SK-N-SH treated with all-trans-retinoic acid at 6 μM for 48 hours (cell line): ENCODE results near the gene TRIM17.

Experiments used
- ATAC-seq: fragments of 200-7000 bp; cut with Tn5 transposase; 3 replicates; pipeline ENCODE4 v1.9.1; 2020; ENCODE audit warnings: mild to moderate bottlenecking, moderate library complexity
- ARNTL ChIP-seq: fragments of 450-650 bp; formaldehyde crosslinking; IDR thresholded peaks from 2 replicates; pipeline ENCODE4 v1.5.0; 2020; ENCODE audit warnings: low read depth, mild to moderate bottlenecking, moderate library complexity, borderline replicate concordance
- ESRRG ChIP-seq: fragments of 250-450 bp; sonication (Bioruptor Pico); IDR thresholded peaks from 2 replicates; pipeline ENCODE4 v1.6.1; 2021; ENCODE audit warnings: mild to moderate bottlenecking
- GLIS3 ChIP-seq: fragments of 250-450 bp; sonication (Bioruptor Pico); IDR thresholded peaks from 2 replicates; pipeline ENCODE4 v1.5.0; 2020; ENCODE audit warnings: mild to moderate bottlenecking, moderate library complexity
- ISL1 ChIP-seq: fragments of 250-450 bp; sonication (Bioruptor Pico); IDR thresholded peaks from 2 replicates; pipeline ENCODE4 v2.1.2; 2022; ENCODE audit warnings: mild to moderate bottlenecking, moderate library complexity
- OSR1 ChIP-seq: fragments of 250-450 bp; sonication (Bioruptor Pico); IDR thresholded peaks from 2 replicates; pipeline ENCODE4 v1.8.0; 2022; ENCODE audit warnings: moderate library complexity, mild to moderate bottlenecking, inconsistent platforms
- PPARA ChIP-seq: fragments of 250-450 bp; sonication (Bioruptor Pico); IDR thresholded peaks from 2 replicates; pipeline ENCODE4 v1.5.0; 2020; ENCODE audit warnings: mild to moderate bottlenecking, borderline replicate concordance
- RARB ChIP-seq: fragments of 250-450 bp; sonication (Bioruptor Pico); IDR thresholded peaks from 2 replicates; pipeline ENCODE4 v1.8.0; 2021; ENCODE audit warnings: mild to moderate bottlenecking, moderate library complexity
- SNAI2 ChIP-seq: fragments of 250-450 bp; sonication (Bioruptor Pico); IDR thresholded peaks from 2 replicates; pipeline ENCODE4 v1.5.0; 2020; ENCODE audit warnings: mild to moderate bottlenecking, moderate library complexity
- TCF4 ChIP-seq: fragments of 250-450 bp; sonication (Bioruptor Pico); IDR thresholded peaks from 2 replicates; pipeline ENCODE4 v1.8.0; 2021; ENCODE audit warnings: mild to moderate bottlenecking, moderate library complexity, borderline replicate concordance
- TOX ChIP-seq: fragments of 250-450 bp; sonication (Bioruptor Pico); IDR thresholded peaks from 2 replicates; pipeline ENCODE4 v1.8.0; 2021; ENCODE audit warnings: mild to moderate bottlenecking, moderate library complexity, borderline replicate concordance
- ZC3H10 ChIP-seq: fragments of 250-450 bp; sonication (Bioruptor Pico); IDR thresholded peaks from 2 replicates; pipeline ENCODE4 v1.5.1; 2021; ENCODE audit warnings: mild to moderate bottlenecking, moderate library complexity
- ZFP3 ChIP-seq: fragments of 250-450 bp; sonication (Bioruptor Pico); IDR thresholded peaks from 2 replicates; pipeline ENCODE4 v1.5.0; 2020; ENCODE audit warnings: mild to moderate bottlenecking, moderate library complexity
- ZFP30 ChIP-seq: fragments of 450-650 bp; formaldehyde crosslinking; IDR thresholded peaks from 2 replicates; pipeline ENCODE4 v1.5.0; 2022; ENCODE audit warnings: mild to moderate bottlenecking, moderate library complexity
- ZNF565 ChIP-seq: fragments of 450-650 bp; formaldehyde crosslinking; conservative IDR thresholded peaks from 2 replicates; pipeline ENCODE4 v1.5.0; 2020; ENCODE audit warnings: low read depth, mild to moderate bottlenecking, moderate library complexity
- ZNF70 ChIP-seq: fragments of 450-650 bp; formaldehyde crosslinking; IDR thresholded peaks from 2 replicates; pipeline ENCODE4 v1.5.0; 2020; ENCODE audit warnings: mild to moderate bottlenecking, moderate library complexity
- TF ChIP-seq, protein P1 (sequence below): fragments of 250-450 bp; sonication (Bioruptor Pico); IDR thresholded peaks from 2 replicates; pipeline ENCODE4 v1.8.0; 2021; ENCODE audit warnings: low read depth, mild to moderate bottlenecking, moderate library complexity, borderline replicate concordance
- TF ChIP-seq, protein P2 (sequence below): fragments of 250-450 bp; sonication (Bioruptor Pico); IDR thresholded peaks from 2 replicates; pipeline ENCODE4 v1.8.0; 2020; ENCODE audit warnings: mild to moderate bottlenecking, moderate library complexity, borderline replicate concordance
- TF ChIP-seq, protein P3 (sequence below): fragments of 250-450 bp; sonication (Bioruptor Pico); IDR thresholded peaks from 2 replicates; pipeline ENCODE4 v1.5.1; 2020; ENCODE audit warnings: low read depth, mild to moderate bottlenecking, moderate library complexity
- TF ChIP-seq, protein P4 (sequence below): fragments of 250-450 bp; sonication (Bioruptor Pico); IDR thresholded peaks from 2 replicates; pipeline ENCODE4 v1.5.1; 2021; ENCODE audit warnings: mild to moderate bottlenecking, moderate library complexity
- TF ChIP-seq, protein P5 (sequence below): fragments of 250-450 bp; sonication (Bioruptor Pico); IDR thresholded peaks from 2 replicates; pipeline ENCODE4 v1.5.0; 2020; ENCODE audit warnings: mild to moderate bottlenecking, moderate library complexity

Gene TRIM17

DNA sequence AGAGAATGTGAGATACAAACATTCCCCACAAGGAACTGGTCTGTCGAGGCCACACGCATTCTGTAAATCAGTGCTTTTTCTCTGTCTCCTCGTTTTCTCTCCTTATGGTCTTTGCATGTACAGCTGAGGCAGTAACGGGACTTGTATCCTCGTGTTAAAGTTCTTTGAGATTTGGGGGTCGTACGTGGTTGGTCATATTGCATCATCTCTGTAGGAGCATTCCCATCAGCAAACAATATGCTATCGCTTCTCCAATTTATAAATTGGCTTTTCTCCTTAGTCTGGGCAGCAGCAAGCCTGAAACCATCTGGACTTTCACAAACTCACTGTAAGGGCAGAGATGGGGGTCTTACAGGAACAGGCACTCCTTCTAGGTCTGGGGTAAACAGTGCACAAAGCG, 13.0 kb upstream of the TRIM17 start:
- no peak for ATAC-seq
- no peak for TF ChIP-seq ZNF70 (CRISPR knock-in tag)
- TF ChIP-seq RARB = no peak
- TF ChIP-seq TCF4 (CRISPR knock-in tag) = no peak
- TF ChIP-seq, all 23 proteins: peak for 0

DNA sequence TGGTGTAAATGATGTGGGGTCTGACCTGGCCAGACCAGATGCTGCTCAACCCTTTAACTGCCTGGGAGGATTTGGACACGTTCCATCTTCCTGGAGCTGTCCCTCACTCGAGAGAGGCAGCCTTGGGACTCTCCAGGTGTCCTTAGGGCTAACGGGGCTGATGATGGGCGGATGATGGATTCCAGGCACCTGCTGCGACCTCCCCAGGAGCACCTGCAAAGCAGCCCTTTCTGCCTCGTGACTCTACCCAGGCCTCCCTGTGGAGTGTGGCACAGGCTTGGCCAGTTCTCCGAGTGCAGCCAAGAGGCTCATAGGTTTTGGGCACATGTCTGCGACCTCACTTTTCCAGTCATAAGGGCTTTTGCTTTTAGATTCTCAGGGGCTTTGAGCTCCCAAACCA, 12.3 kb upstream of the TRIM17 start:
- no peak; the same call in 2 of the 3 replicates for ATAC-seq
- TF ChIP-seq ISL1 (CRISPR knock-in tag) = no peak
- no peak for TF ChIP-seq PPARA (CRISPR knock-in tag)
- no peak for TF ChIP-seq TCF4 (CRISPR knock-in tag)
- TF ChIP-seq ESRRG = no peak
- TF ChIP-seq ARNTL (CRISPR knock-in tag) = no peak
- TF ChIP-seq RARB = no peak
- no peak for TF ChIP-seq ZNF565 (CRISPR knock-in tag)
- no peak for TF ChIP-seq GLIS3 (CRISPR knock-in tag)
- TF ChIP-seq, protein P1, sequence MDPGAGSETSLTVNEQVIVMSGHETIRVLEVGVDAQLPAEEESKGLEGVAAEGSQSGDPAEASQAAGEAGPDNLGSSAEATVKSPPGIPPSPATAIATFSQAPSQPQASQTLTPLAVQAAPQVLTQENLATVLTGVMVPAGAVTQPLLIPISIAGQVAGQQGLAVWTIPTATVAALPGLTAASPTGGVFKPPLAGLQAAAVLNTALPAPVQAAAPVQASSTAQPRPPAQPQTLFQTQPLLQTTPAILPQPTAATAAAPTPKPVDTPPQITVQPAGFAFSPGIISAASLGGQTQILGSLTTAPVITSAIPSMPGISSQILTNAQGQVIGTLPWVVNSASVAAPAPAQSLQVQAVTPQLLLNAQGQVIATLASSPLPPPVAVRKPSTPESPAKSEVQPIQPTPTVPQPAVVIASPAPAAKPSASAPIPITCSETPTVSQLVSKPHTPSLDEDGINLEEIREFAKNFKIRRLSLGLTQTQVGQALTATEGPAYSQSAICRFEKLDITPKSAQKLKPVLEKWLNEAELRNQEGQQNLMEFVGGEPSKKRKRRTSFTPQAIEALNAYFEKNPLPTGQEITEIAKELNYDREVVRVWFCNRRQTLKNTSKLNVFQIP (CRISPR knock-in tag) = no peak
- TF ChIP-seq OSR1 (CRISPR knock-in tag) = no peak
- TF ChIP-seq, protein P2, sequence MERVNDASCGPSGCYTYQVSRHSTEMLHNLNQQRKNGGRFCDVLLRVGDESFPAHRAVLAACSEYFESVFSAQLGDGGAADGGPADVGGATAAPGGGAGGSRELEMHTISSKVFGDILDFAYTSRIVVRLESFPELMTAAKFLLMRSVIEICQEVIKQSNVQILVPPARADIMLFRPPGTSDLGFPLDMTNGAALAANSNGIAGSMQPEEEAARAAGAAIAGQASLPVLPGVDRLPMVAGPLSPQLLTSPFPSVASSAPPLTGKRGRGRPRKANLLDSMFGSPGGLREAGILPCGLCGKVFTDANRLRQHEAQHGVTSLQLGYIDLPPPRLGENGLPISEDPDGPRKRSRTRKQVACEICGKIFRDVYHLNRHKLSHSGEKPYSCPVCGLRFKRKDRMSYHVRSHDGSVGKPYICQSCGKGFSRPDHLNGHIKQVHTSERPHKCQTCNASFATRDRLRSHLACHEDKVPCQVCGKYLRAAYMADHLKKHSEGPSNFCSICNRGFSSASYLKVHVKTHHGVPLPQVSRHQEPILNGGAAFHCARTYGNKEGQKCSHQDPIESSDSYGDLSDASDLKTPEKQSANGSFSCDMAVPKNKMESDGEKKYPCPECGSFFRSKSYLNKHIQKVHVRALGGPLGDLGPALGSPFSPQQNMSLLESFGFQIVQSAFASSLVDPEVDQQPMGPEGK = no peak
- TF ChIP-seq, protein P3, sequence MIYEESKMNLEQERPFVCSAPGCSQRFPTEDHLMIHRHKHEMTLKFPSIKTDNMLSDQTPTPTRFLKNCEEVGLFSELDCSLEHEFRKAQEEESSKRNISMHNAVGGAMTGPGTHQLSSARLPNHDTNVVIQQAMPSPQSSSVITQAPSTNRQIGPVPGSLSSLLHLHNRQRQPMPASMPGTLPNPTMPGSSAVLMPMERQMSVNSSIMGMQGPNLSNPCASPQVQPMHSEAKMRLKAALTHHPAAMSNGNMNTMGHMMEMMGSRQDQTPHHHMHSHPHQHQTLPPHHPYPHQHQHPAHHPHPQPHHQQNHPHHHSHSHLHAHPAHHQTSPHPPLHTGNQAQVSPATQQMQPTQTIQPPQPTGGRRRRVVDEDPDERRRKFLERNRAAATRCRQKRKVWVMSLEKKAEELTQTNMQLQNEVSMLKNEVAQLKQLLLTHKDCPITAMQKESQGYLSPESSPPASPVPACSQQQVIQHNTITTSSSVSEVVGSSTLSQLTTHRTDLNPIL (CRISPR knock-in tag) = no peak
- no peak for TF ChIP-seq ZFP3 (CRISPR knock-in tag)
- TF ChIP-seq SNAI2 (CRISPR knock-in tag) = no peak
- TF ChIP-seq, protein P4, sequence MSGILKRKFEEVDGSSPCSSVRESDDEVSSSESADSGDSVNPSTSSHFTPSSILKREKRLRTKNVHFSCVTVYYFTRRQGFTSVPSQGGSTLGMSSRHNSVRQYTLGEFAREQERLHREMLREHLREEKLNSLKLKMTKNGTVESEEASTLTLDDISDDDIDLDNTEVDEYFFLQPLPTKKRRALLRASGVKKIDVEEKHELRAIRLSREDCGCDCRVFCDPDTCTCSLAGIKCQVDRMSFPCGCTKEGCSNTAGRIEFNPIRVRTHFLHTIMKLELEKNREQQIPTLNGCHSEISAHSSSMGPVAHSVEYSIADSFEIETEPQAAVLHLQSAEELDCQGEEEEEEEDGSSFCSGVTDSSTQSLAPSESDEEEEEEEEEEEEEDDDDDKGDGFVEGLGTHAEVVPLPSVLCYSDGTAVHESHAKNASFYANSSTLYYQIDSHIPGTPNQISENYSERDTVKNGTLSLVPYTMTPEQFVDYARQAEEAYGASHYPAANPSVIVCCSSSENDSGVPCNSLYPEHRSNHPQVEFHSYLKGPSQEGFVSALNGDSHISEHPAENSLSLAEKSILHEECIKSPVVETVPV (CRISPR knock-in tag) = no peak
- no peak for TF ChIP-seq ZFP30 (CRISPR knock-in tag)
- TF ChIP-seq, protein P5, sequence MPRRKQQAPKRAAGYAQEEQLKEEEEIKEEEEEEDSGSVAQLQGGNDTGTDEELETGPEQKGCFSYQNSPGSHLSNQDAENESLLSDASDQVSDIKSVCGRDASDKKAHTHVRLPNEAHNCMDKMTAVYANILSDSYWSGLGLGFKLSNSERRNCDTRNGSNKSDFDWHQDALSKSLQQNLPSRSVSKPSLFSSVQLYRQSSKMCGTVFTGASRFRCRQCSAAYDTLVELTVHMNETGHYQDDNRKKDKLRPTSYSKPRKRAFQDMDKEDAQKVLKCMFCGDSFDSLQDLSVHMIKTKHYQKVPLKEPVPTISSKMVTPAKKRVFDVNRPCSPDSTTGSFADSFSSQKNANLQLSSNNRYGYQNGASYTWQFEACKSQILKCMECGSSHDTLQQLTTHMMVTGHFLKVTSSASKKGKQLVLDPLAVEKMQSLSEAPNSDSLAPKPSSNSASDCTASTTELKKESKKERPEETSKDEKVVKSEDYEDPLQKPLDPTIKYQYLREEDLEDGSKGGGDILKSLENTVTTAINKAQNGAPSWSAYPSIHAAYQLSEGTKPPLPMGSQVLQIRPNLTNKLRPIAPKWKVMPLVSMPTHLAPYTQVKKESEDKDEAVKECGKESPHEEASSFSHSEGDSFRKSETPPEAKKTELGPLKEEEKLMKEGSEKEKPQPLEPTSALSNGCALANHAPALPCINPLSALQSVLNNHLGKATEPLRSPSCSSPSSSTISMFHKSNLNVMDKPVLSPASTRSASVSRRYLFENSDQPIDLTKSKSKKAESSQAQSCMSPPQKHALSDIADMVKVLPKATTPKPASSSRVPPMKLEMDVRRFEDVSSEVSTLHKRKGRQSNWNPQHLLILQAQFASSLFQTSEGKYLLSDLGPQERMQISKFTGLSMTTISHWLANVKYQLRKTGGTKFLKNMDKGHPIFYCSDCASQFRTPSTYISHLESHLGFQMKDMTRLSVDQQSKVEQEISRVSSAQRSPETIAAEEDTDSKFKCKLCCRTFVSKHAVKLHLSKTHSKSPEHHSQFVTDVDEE (CRISPR knock-in tag) = no peak
- TF ChIP-seq TOX (CRISPR knock-in tag) = no peak
- TF ChIP-seq ZNF70 (CRISPR knock-in tag) = no peak
- no peak for TF ChIP-seq ZC3H10 (CRISPR knock-in tag)

DNA sequence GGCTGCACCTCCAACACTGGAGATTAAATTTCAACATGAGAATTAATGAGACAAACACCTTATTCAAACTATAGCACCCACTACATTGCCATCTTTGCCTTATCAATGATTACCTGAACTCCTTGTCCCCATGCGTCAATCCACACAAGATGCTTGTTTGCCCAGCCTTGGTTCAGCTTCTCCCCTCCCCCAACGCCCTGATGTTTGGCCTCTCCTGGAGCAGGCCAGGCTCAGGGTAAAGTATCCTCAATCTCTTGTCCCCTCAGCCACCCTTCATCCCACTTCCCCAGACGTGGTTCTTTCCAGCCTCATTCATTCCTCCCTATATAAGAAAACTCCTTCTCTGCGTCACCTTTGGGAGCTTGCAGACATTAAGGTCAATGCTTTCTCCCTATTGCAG, 11.8 kb upstream of the TRIM17 start:
- TF ChIP-seq, protein P4 (CRISPR knock-in tag) = no peak
- ATAC-seq = no peak
